Measurements from ENCODE around the gene MYBBP1A. TPM values are rescaled to one million over a fixed set of nuclear protein-coding genes. Genes with fewer than 3 reads are reported as not detected.

The MYBBP1A gene
- total and polyA plus RNA-seq, 2 experiments from 2014 or later, result 70.7 to 213 TPM

DNA sequence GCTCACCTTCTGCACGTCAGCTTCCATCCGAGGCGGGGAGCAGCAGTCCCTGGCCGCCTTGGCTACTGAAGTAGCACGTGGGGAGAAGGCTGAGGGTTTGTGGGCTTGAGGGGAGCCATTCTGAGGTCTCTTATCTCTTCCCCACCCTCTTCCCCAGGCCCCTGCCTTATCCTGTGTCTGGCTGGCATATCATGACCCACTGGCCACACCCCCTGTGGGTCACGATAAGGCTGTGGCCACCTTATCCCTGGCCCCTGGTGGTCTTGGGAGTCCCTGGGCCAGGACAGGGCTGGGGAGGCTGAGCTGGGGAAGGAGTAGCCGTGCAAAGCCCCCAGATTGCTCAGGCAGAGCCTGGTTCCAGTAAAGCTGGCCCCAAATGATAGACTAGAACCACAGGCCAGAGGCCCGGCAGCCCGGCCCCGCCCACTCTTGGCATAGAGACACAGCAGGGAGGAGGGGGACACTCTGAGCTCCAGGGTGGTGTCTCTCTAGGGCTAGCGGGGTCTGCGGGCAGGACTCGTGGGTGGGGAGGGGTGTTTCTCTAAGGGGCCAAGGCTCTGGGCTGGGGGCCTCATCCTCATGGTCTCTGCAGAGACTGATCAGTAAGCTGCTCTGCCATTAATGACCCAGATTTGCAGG is 48.9 kb downstream of the MYBBP1A start:
- Mint-ChIP-seq H3K36me3 (ENCODE audit: low read depth) (no peaks in the 10 kb centered on the region), H3K27ac (no peak overlapping the region), H3K27me3 (ENCODE audit: insufficient read depth, low read depth, poor library complexity) (peaks cover 32% of the 10 kb centered on the region), H3K4me1 (peaks cover 5% of the 10 kb centered on the region; the same call in 2 of the 3 replicates), H3K9me3 (no peaks in the 10 kb centered on the region; the same call in 2 of the 3 replicates), H3K4me3 (no peak overlapping the region)
- Histone ChIP-seq H3K4me1 (ENCODE audit: insufficient read depth) (no peaks in the 10 kb centered on the region), H3K9me2 (ENCODE audit: insufficient read depth) (no peaks in the 10 kb centered on the region), H3K27me3 (ENCODE audit: insufficient read depth) (peaks cover 7% of the 10 kb centered on the region), H3K4me2 (no peak overlapping the region), H2AFZ (no peak overlapping the region), H3K79me2 (replicated peaks; ENCODE audit: insufficient read depth) (no peaks in the 10 kb centered on the region), H3F3A (replicated peaks; ENCODE audit: low read depth) (no peaks in the 10 kb centered on the region), H4K20me1 (replicated peaks; ENCODE audit: insufficient read depth) (no peaks in the 10 kb centered on the region), H3K4me3 (no peak overlapping the region), H3K36me3 (ENCODE audit: insufficient read depth) (no peaks in the 10 kb centered on the region), H3K27ac (ENCODE audit: low read depth) (no peak overlapping the region)
- ATAC-seq (no peak; the same call in 2 of the 3 replicates), DNase-seq (ENCODE audit: low spot score) (no peak)
- TF ChIP-seq, protein P1, sequence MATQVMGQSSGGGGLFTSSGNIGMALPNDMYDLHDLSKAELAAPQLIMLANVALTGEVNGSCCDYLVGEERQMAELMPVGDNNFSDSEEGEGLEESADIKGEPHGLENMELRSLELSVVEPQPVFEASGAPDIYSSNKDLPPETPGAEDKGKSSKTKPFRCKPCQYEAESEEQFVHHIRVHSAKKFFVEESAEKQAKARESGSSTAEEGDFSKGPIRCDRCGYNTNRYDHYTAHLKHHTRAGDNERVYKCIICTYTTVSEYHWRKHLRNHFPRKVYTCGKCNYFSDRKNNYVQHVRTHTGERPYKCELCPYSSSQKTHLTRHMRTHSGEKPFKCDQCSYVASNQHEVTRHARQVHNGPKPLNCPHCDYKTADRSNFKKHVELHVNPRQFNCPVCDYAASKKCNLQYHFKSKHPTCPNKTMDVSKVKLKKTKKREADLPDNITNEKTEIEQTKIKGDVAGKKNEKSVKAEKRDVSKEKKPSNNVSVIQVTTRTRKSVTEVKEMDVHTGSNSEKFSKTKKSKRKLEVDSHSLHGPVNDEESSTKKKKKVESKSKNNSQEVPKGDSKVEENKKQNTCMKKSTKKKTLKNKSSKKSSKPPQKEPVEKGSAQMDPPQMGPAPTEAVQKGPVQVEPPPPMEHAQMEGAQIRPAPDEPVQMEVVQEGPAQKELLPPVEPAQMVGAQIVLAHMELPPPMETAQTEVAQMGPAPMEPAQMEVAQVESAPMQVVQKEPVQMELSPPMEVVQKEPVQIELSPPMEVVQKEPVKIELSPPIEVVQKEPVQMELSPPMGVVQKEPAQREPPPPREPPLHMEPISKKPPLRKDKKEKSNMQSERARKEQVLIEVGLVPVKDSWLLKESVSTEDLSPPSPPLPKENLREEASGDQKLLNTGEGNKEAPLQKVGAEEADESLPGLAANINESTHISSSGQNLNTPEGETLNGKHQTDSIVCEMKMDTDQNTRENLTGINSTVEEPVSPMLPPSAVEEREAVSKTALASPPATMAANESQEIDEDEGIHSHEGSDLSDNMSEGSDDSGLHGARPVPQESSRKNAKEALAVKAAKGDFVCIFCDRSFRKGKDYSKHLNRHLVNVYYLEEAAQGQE (IDR thresholded peaks at IDR 0.05; ENCODE audit: unreplicated experiment), result no peak
- TF ChIP-seq, protein P2, sequence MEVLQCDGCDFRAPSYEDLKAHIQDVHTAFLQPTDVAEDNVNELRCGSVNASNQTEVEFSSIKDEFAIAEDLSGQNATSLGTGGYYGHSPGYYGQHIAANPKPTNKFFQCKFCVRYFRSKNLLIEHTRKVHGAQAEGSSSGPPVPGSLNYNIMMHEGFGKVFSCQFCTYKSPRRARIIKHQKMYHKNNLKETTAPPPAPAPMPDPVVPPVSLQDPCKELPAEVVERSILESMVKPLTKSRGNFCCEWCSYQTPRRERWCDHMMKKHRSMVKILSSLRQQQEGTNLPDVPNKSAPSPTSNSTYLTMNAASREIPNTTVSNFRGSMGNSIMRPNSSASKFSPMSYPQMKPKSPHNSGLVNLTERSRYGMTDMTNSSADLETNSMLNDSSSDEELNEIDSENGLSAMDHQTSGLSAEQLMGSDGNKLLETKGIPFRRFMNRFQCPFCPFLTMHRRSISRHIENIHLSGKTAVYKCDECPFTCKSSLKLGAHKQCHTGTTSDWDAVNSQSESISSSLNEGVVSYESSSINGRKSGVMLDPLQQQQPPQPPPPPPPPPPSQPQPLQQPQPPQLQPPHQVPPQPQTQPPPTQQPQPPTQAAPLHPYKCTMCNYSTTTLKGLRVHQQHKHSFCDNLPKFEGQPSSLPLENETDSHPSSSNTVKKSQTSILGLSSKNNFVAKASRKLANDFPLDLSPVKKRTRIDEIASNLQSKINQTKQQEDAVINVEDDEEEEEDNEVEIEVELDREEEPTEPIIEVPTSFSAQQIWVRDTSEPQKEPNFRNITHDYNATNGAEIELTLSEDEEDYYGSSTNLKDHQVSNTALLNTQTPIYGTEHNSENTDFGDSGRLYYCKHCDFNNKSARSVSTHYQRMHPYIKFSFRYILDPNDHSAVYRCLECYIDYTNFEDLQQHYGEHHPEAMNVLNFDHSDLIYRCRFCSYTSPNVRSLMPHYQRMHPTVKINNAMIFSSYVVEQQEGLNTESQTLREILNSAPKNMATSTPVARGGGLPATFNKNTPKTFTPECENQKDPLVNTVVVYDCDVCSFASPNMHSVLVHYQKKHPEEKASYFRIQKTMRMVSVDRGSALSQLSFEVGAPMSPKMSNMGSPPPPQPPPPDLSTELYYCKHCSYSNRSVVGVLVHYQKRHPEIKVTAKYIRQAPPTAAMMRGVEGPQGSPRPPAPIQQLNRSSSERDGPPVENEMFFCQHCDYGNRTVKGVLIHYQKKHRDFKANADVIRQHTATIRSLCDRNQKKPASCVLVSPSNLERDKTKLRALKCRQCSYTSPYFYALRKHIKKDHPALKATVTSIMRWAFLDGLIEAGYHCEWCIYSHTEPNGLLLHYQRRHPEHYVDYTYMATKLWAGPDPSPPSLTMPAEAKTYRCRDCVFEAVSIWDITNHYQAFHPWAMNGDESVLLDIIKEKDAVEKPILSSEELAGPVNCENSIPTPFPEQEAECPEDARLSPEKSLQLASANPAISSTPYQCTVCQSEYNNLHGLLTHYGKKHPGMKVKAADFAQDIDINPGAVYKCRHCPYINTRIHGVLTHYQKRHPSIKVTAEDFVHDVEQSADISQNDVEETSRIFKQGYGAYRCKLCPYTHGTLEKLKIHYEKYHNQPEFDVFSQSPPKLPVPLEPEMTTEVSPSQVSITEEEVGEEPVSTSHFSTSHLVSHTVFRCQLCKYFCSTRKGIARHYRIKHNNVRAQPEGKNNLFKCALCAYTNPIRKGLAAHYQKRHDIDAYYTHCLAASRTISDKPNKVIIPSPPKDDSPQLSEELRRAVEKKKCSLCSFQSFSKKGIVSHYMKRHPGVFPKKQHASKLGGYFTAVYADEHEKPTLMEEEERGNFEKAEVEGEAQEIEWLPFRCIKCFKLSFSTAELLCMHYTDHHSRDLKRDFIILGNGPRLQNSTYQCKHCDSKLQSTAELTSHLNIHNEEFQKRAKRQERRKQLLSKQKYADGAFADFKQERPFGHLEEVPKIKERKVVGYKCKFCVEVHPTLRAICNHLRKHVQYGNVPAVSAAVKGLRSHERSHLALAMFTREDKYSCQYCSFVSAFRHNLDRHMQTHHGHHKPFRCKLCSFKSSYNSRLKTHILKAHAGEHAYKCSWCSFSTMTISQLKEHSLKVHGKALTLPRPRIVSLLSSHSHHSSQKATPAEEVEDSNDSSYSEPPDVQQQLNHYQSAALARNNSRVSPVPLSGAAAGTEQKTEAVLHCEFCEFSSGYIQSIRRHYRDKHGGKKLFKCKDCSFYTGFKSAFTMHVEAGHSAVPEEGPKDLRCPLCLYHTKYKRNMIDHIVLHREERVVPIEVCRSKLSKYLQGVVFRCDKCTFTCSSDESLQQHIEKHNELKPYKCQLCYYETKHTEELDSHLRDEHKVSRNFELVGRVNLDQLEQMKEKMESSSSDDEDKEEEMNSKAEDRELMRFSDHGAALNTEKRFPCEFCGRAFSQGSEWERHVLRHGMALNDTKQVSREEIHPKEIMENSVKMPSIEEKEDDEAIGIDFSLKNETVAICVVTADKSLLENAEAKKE (CRISPR knock-in tag; IDR thresholded peaks at IDR 0.05), result no peak
- TF ChIP-seq POLR2AphosphoS5 (IDR thresholded peaks at IDR 0.05; ENCODE audit: low read depth), result no peak
- no peak for TF ChIP-seq JUNB (IDR thresholded peaks at IDR 0.05; ENCODE audit: unreplicated experiment)
- TF ChIP-seq, protein P3, sequence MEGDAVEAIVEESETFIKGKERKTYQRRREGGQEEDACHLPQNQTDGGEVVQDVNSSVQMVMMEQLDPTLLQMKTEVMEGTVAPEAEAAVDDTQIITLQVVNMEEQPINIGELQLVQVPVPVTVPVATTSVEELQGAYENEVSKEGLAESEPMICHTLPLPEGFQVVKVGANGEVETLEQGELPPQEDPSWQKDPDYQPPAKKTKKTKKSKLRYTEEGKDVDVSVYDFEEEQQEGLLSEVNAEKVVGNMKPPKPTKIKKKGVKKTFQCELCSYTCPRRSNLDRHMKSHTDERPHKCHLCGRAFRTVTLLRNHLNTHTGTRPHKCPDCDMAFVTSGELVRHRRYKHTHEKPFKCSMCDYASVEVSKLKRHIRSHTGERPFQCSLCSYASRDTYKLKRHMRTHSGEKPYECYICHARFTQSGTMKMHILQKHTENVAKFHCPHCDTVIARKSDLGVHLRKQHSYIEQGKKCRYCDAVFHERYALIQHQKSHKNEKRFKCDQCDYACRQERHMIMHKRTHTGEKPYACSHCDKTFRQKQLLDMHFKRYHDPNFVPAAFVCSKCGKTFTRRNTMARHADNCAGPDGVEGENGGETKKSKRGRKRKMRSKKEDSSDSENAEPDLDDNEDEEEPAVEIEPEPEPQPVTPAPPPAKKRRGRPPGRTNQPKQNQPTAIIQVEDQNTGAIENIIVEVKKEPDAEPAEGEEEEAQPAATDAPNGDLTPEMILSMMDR (conservative IDR thresholded peaks at IDR 0.05; ENCODE audit: low read depth in 2 of 2), result no peak
- no peak for TF ChIP-seq ZNF114 (CRISPR knock-in tag; IDR thresholded peaks at IDR 0.05)
- no peak for TF ChIP-seq NANOG (IDR thresholded peaks at IDR 0.05; ENCODE audit: borderline replicate concordance)
- TF ChIP-seq CREB1 (CRISPR knock-in tag; IDR thresholded peaks at IDR 0.05; ENCODE audit: low read depth), result no peak
- TF ChIP-seq ZNF331 (CRISPR knock-in tag; IDR thresholded peaks at IDR 0.05; ENCODE audit: low read depth), result no peak
- TF ChIP-seq, protein P4, sequence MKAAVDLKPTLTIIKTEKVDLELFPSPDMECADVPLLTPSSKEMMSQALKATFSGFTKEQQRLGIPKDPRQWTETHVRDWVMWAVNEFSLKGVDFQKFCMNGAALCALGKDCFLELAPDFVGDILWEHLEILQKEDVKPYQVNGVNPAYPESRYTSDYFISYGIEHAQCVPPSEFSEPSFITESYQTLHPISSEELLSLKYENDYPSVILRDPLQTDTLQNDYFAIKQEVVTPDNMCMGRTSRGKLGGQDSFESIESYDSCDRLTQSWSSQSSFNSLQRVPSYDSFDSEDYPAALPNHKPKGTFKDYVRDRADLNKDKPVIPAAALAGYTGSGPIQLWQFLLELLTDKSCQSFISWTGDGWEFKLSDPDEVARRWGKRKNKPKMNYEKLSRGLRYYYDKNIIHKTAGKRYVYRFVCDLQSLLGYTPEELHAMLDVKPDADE (IDR thresholded peaks at IDR 0.05), result no peak
- TF ChIP-seq EZH2phosphoT487 (IDR thresholded peaks at IDR 0.05; ENCODE audit: unreplicated experiment), result no peak
- TF ChIP-seq STAT1 (IDR thresholded peaks at IDR 0.05; ENCODE audit: unreplicated experiment), result no peak
- TF ChIP-seq EZH2 (IDR thresholded peaks at IDR 0.05; ENCODE audit: low read depth, unreplicated experiment), result no peak
